Measurements from ENCODE around the gene KHDRBS1.
"Not testable (repeated sequence)": the region's sequence is repeated elsewhere in the genome, so short reads cannot be mapped to it uniquely, and the experiment has no call there.

The KHDRBS1 gene

DNA sequence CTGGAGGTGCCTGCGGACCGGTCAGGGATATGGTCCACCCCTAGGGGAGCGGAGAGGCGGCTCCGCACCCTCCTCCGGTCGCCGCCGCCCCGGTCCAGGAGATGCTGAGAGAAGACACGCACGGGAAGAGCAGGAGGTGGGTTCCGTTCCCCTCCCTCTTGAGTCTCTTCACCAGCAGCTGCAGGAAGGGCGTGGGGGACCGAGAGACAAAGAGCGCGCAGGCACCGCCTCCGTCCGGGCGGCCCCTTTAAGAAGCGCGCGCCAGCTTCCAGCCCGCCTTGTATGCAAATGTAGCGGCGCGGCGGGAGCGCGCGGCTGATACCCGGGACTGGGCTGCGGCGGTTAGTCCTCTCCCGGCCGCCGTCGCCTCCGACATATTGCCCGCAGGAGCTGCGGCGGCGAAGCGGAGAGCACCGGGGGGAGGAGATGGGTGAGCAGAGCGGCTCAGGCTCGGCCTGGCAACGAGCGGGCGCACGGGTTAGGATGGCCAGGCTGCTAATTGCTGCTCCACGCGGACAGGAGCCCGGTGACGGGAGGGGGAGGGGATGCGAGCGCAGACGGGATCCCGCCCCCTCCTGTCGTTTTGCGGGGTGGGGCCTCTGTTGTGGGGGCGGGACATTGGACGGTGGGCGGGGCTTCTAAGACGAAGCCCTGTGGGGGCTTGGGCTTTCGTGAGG, 59.1 kb downstream of the KHDRBS1 start, which contains the start of gene TMEM39B:
TMEM39B (plus strand) TSS at position 318 of the 677 bp plus-strand sequence; CDS start at position 427, 109 bp downstream.
- peak; percentile 82 for DNase-seq (ENCODE audit: low read depth)
- peak within 1 kb of the TSS; percentile 73 for H3K4me3 ChIP-seq (ENCODE audit: low read depth, low read length)
- TF ChIP-seq, protein P1, sequence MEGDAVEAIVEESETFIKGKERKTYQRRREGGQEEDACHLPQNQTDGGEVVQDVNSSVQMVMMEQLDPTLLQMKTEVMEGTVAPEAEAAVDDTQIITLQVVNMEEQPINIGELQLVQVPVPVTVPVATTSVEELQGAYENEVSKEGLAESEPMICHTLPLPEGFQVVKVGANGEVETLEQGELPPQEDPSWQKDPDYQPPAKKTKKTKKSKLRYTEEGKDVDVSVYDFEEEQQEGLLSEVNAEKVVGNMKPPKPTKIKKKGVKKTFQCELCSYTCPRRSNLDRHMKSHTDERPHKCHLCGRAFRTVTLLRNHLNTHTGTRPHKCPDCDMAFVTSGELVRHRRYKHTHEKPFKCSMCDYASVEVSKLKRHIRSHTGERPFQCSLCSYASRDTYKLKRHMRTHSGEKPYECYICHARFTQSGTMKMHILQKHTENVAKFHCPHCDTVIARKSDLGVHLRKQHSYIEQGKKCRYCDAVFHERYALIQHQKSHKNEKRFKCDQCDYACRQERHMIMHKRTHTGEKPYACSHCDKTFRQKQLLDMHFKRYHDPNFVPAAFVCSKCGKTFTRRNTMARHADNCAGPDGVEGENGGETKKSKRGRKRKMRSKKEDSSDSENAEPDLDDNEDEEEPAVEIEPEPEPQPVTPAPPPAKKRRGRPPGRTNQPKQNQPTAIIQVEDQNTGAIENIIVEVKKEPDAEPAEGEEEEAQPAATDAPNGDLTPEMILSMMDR (IDR thresholded peaks at IDR 0.05; ENCODE audit: control insufficient read depth, extremely low read depth, insufficient read depth): no peak

DNA sequence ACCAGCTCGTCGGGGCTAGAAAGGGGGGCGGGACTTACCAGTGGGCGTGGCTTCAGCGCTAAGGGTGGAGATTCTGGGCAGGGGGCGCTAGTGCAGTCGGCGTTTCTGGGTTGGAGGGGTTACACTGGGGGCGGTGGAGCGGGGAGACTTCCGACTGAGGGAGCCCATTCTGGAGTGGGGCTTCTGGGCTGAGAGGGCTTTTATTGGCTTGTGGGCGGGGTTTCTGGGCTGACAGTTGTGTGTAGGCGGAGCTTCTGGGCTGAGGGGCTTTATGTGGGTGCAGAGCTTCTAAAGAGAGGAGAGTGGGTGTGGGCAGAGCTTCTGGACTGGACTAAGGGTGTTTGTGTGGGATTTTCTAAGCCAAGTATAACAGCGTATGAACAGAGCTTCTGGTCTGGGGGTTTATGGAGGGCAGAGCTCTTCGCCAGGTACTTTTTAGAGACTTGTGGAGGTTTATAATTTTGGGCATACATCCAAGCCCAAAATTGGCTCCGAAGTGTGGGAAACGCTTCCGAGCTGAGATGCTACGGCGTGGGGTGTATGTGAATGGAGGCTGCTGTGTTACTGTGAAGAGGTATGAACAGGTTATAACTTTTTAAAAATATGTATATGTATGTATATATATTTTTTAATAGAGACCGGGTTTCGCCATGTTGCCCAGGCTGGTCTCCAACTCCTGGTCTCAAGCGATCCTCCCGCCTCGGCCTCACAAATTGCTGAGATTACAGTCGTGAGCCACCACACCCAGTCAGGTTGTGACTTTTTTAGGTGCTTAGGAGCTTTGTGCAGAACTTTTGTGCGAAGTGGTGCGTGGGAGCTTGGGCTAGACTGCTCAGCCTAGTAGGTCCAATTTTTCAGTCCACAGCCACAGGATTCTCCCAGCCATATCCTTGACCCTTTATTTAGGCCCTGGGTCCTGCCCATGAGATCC, 59.9 kb downstream of the KHDRBS1 start:
- DNase-seq (ENCODE audit: low read depth): no peak
- H3K4me3 ChIP-seq (ENCODE audit: low read depth, low read length): peak overlapping the region; percentile 73
- TF ChIP-seq, protein P1 (IDR thresholded peaks at IDR 0.05; ENCODE audit: control insufficient read depth, extremely low read depth, insufficient read depth): peak; percentile 33; the same call in 1 of the 2 replicates

DNA sequence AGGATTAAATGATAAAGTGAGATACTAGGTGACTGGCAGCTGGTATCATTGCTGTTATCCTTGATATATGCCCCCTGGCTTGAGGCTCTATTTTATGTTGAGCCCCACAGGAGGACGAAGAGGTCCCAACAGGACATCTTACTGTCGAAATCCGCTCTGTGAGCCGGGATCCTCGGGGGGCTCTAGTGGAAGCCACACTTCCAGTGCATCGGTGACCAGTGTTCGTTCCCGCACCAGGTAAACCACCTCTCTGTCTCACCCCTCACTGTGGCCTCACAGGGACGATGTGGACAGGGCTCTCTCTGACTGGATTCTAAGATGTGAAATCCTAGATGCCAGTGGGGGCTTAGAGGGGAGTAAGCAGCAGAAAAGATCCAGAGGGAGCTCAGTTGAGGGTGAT, 61.2 kb downstream of the KHDRBS1 start:
- H3K4me3 ChIP-seq (ENCODE audit: low read depth, low read length): no peak overlapping the region
- TF ChIP-seq, protein P1 (IDR thresholded peaks at IDR 0.05; ENCODE audit: control insufficient read depth, extremely low read depth, insufficient read depth): no peak
- no peak for DNase-seq (ENCODE audit: low read depth)

DNA sequence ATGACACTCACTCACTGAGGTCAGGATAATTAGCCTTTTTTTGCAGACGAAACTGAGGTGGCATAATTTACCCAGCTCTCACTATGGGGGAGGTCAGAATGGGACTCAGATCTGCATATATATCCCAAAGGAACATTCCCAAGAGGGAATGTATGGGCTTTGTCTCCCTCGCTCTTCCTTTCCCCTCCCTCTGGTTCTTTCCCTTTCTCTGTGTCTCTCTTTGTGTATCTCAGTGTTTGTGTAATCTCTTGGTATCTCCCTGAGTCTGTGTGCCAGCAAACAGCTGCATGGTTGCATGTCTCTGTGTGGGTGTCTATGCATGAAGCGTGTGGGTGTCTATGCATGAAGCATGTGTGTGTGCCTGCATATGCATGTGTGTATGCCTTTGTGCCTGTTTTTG, 63.8 kb downstream of the KHDRBS1 start:
- TF ChIP-seq, protein P1 (IDR thresholded peaks at IDR 0.05; ENCODE audit: control insufficient read depth, extremely low read depth, insufficient read depth): no peak
- H3K4me3 ChIP-seq (ENCODE audit: low read depth, low read length): no peak overlapping the region

DNA sequence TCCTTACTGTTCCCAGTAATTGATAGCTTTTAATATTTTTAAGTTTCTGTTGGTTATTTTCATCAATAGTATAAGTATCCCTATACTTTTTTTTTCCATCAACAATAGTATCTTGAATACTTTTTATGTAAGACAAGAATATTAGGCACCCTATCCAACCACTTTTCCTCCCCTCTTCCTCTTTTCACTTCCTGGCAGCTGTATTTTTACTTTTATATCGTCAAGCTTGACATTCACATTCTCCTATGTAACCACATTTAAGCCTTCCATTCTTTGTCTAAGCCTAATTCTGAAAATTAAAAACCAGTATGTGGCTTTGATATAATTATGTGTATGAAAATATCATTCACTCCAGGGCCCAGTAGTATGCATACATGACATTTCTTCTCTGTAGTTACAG, 68.4 kb downstream of the KHDRBS1 start:
- H3K4me3 ChIP-seq (ENCODE audit: low read depth, low read length): no peak overlapping the region
- no peak for DNase-seq (ENCODE audit: low read depth)
- TF ChIP-seq, protein P1 (IDR thresholded peaks at IDR 0.05; ENCODE audit: control insufficient read depth, extremely low read depth, insufficient read depth): no peak

More for the DNA sequence above, 63.8 kb downstream of the KHDRBS1 start:
- no peak for DNase-seq (ENCODE audit: low read depth)

DNA sequence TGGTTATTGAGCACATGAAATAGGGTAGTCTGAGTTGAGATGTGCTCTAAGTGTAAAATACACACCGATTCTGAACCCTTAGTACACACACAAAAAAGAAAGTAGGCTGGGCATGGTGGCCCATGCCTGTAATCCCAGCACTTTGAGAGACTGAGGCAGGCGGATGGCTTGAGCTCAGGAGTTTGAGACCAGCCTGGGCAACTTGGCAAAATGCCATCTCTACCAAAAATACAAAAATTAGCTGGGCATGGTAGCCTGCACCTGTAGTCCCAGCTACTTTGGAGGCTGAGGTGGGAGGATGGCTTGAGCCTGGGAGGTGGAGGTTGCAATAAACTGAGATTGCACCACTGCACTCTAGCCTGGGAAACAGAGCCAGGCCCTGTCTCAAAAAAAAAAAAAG, 72.7 kb downstream of the KHDRBS1 start:
- not testable (repeated sequence) for H3K4me3 ChIP-seq (ENCODE audit: low read depth, low read length); DNase-seq (ENCODE audit: low read depth)

DNA sequence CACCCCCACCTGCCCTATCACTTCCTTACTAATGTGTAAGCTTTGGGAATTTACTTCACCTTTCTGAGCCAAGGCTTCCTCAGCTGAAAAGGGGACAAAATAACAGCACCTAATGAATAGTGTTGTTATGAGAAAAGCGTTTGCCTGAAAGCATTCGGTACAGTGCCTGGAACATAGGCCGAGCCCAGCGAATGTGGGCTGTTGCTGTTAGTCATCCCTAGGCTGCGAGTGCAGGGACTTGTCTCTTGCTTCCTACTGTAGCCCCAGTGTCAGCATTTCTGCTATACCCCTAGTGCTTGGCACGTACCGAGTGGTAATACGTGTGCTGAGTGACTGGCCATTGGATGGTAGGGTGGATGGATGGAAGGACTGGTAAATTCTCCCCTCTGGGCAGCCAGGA, 77.5 kb downstream of the KHDRBS1 start:
- TF ChIP-seq, protein P1 (IDR thresholded peaks at IDR 0.05; ENCODE audit: control insufficient read depth, extremely low read depth, insufficient read depth): no peak
- DNase-seq (ENCODE audit: low read depth): no peak
- H3K4me3 ChIP-seq (ENCODE audit: low read depth, low read length): no peak overlapping the region
